Measurements from ENCODE around the gene B3GNT4. TPM values are rescaled to one million over a fixed set of nuclear protein-coding genes. Genes with fewer than 3 reads are reported as not detected.

The B3GNT4 gene
- total and polyA plus RNA-seq, 2 donors from 2014 or later: 0.35 to 8.0 TPM

DNA sequence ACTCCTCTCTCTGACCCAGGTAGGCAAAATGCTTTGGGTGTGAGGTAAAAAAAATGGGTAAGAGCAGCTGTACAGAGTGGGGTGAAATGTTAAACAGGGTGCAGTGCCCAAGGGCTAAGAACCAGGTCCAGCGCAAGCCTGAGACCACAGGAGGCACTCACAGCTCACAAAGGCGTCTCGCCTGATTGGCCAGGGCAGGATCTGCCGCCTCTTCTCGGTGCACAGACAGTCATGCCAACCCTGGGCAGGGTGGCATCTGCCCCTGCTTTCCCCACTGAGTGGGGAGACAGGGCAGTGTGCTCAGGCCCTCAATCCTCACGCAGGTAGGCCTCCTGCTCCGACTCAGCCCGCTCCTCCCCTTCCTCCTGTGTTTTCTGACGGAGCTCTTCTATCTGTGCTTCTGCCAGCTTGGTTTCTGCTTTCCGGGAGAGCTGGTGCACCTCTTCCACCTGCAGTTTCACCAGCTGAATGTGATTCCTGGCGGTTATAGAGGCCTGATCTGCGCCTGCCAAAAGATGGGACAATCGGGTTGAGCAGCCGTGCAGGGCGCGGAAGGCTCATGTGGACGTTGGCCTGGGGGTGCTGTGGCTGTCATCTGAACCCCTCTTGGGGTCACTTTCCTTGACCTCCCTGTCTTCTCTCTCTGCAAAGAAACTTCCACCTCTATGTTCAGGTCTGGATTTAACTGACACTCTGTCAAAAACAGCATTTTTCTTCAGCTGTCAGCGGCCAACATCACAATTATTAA, 4.7 kb downstream of the B3GNT4 start:
- peaks cover 2 to 31% (median 15%) of the 10 kb centered on the region in 3 donors for H3K36me3 ChIP-seq (ENCODE audit: control insufficient read depth in 2 of 3, insufficient read depth in 3 of 3, low read length in 3 of 3)
- peaks cover 4% of the 10 kb centered on the region for H3K27me3 ChIP-seq (ENCODE audit: control insufficient read depth, insufficient read depth, low read length)
- H3K4me1 ChIP-seq (ENCODE audit: control insufficient read depth in 2 of 3, insufficient read depth in 2 of 3, low read depth in 1 of 3, low read length in 3 of 3): no peaks in the 10 kb centered on the region
- no peak for FAIRE-seq
- intact Hi-C loops (cut with DNase I): no loop called here
- no peak for DNase-seq
- no peaks in the 10 kb centered on the region for H3K9me3 ChIP-seq (ENCODE audit: control insufficient read depth in 2 of 3, insufficient read depth in 1 of 3, low read length in 3 of 3)
- H3K27ac ChIP-seq (ENCODE audit: low read depth in 2 of 2, low read length in 2 of 2): no peak overlapping the region
- no peak overlapping the region for H3K9ac ChIP-seq (ENCODE audit: low read length in 3 of 3)
- H3K4me3 ChIP-seq (ENCODE audit: low read length in 3 of 3): no peak overlapping the region
- TF ChIP-seq CTCF (IDR thresholded peaks at IDR 0.05; ENCODE audit: borderline replicate concordance, extremely low read depth, insufficient read depth): no peak

- H3K36me3 ChIP-seq (ENCODE audit: control insufficient read depth in 2 of 3, insufficient read depth in 3 of 3, low read length in 3 of 3): peaks cover 14 to 56% (median 17%) of the 10 kb centered on the region in 3 donors
- FAIRE-seq: no peak
- H3K9me3 ChIP-seq (ENCODE audit: control insufficient read depth in 2 of 3, insufficient read depth in 1 of 3, low read length in 3 of 3): no peaks in the 10 kb centered on the region
These were observed 12.3 kb downstream of the B3GNT4 start for GRCh38 chr12:122215771-122216170.

GRCh38 chr12:122216445-122216844, 12.9 kb downstream of the B3GNT4 start:
- Histone ChIP-seq H3K9me3 (ENCODE audit: control insufficient read depth in 2 of 3, insufficient read depth in 1 of 3, low read length in 3 of 3) (no peaks in the 10 kb centered on the region), H3K4me3 (ENCODE audit: low read length in 3 of 3) (no peak overlapping the region), H3K9ac (ENCODE audit: low read length in 3 of 3) (no peak overlapping the region), H3K27me3 (ENCODE audit: control insufficient read depth, insufficient read depth, low read length) (no peaks in the 10 kb centered on the region), H3K27ac (ENCODE audit: low read depth in 2 of 2, low read length in 2 of 2) (no peak overlapping the region), H3K36me3 (ENCODE audit: control insufficient read depth in 2 of 3, insufficient read depth in 3 of 3, low read length in 3 of 3) (peaks cover 14 to 58% (median 19%) of the 10 kb centered on the region in 3 donors), H3K4me1 (ENCODE audit: control insufficient read depth in 2 of 3, insufficient read depth in 2 of 3, low read depth in 1 of 3, low read length in 3 of 3) (no peaks in the 10 kb centered on the region)
- no peak for FAIRE-seq
- intact Hi-C loops (cut with DNase I): no loop called here
- no peak for DNase-seq
- TF ChIP-seq CTCF (IDR thresholded peaks at IDR 0.05; ENCODE audit: borderline replicate concordance, extremely low read depth, insufficient read depth): no peak

More at GRCh38 chr12:122215771-122216170, 12.3 kb downstream of the B3GNT4 start:
- Histone ChIP-seq H3K9ac (ENCODE audit: low read length in 3 of 3) (no peak overlapping the region), H3K27ac (ENCODE audit: low read depth in 2 of 2, low read length in 2 of 2) (no peak overlapping the region), H3K27me3 (ENCODE audit: control insufficient read depth, insufficient read depth, low read length) (no peaks in the 10 kb centered on the region), H3K4me3 (ENCODE audit: low read length in 3 of 3) (no peak overlapping the region), H3K4me1 (ENCODE audit: control insufficient read depth in 2 of 3, insufficient read depth in 2 of 3, low read depth in 1 of 3, low read length in 3 of 3) (no peaks in the 10 kb centered on the region)
- DNase-seq: no peak
- no peak for TF ChIP-seq CTCF (IDR thresholded peaks at IDR 0.05; ENCODE audit: borderline replicate concordance, extremely low read depth, insufficient read depth)
- intact Hi-C loops (cut with DNase I): no loop called here

All from kidney (tissue), 14 donors.